AG04450 (cell line): Measurements from ENCODE around the gene HORMAD2. TPM values are rescaled to one million over a fixed set of nuclear protein-coding genes. Genes with fewer than 3 reads are reported as not detected.

ENCODE experiments used
- CTCF ChIA-PET: fragments of 300-600, 350-600 bp; formaldehyde crosslinking; extraction: SDS; loops from one replicate; lab custom pipeline; 2022; ENCODE audit warnings: antibody characterized with exemption, inconsistent platforms; lab: Charles Lee
- POLR2A ChIA-PET: fragments of 350-600 bp; formaldehyde crosslinking; extraction: SDS; loops from one replicate; lab custom pipeline; 2021; ENCODE audit warnings: antibody characterized with exemption, inconsistent platforms; lab: Yijun Ruan, JAX
- DNase-seq: peaks from one replicate; pipeline ENCODE4 v3.0.0-alpha.2; 2011; ENCODE audit warnings: low read depth, low spot score
- H3K27ac ChIP-seq: one replicate; pipeline ENCODE4 v1.5.1; 2012; ENCODE audit warnings: low read depth, low read length, control low read depth
- H3K27me3 ChIP-seq: one replicate; pipeline ENCODE4 v1.6.0; 2012; ENCODE audit warnings: low read length; ENCODE audit not compliant: control insufficient read depth, insufficient read depth
- H3K4me3 ChIP-seq: 2 replicates; pipeline ENCODE4 v1.5.1; 2011; ENCODE audit warnings: mild to moderate bottlenecking, low read depth, low read length, control low read depth
- H3K9me3 ChIP-seq: 2 replicates; pipeline ENCODE4 v1.5.1; 2012; ENCODE audit warnings: low read length; ENCODE audit not compliant: control insufficient read depth, insufficient read depth
- CTCF ChIP-seq: IDR thresholded peaks from 2 replicates; pipeline ENCODE4 v1.5.1; 2011; ENCODE audit warnings: low read depth, low read length, control low read depth, inconsistent platforms
- polyA plus RNA-seq: library from polyadenylated mRNA; depleted of rRNA; stranded (reverse); fragments of >200 nt; gene quantifications from 2 replicates; pipeline ENCODE4 v1.2.3, GENCODE V29; 2011

The HORMAD2 gene
- polyA plus RNA-seq, 1 experiment, result not detected

- CTCF ChIA-PET, result interaction anchor here (1.2 to 1.5 kb wide), 3 partner anchors 16 to 183 kb away, joined by 3 to 6 read pairs (median 3); no protein-coding TSS in a partner anchor
- POLR2A ChIA-PET, result no interaction called here
- Histone ChIP-seq H3K27me3 (no peaks in the 10 kb centered on the region), H3K4me3 (no peak overlapping the region), H3K9me3 (no peaks in the 10 kb centered on the region), H3K27ac (no peak overlapping the region)
- DNase-seq, result no peak
- no peak for TF ChIP-seq CTCF
These were observed 24.4 kb downstream of the HORMAD2 start for GRCh38 chr22:30104501-30105156.

- no peak overlapping the region for H3K4me3 ChIP-seq
- TF ChIP-seq CTCF, result no peak
- no peak for DNase-seq
- ChIA-PET POLR2A (no interaction called here), CTCF (interaction anchor here (0.6 to 1.2 kb wide), 2 partner anchors 17 to 481 kb away, joined by 3 to 11 read pairs; no protein-coding TSS in a partner anchor)
- H3K27me3 ChIP-seq, result no peaks in the 10 kb centered on the region
- no peaks in the 10 kb centered on the region for H3K9me3 ChIP-seq
- H3K27ac ChIP-seq, result no peak overlapping the region
These were observed 25.2 kb downstream of the HORMAD2 start for GRCh38 chr22:30105483-30105882.

- Histone ChIP-seq H3K9me3 (no peaks in the 10 kb centered on the region), H3K27ac (no peak overlapping the region), H3K4me3 (no peak overlapping the region), H3K27me3 (no peaks in the 10 kb centered on the region)
- CTCF ChIA-PET, result interaction anchor here (1.0 kb wide), 1 partner anchor 274 kb away, joined by 3 read pairs; the partner anchor contains the start of gene RNF215
- DNase-seq, result no peak
- POLR2A ChIA-PET, result interaction anchor here (1.4 kb wide), 1 partner anchor 83 kb away, joined by 6 read pairs; no protein-coding TSS in a partner anchor
- TF ChIP-seq CTCF, result no peak
These were observed 33.2 kb downstream of the HORMAD2 start for GRCh38 chr22:30113494-30113893.

GRCh38 chr22:30114361-30114760 is 34.1 kb downstream of the HORMAD2 start:
- TF ChIP-seq CTCF, result no peak
- Histone ChIP-seq H3K27ac (no peak overlapping the region), H3K4me3 (no peak overlapping the region), H3K27me3 (no peaks in the 10 kb centered on the region), H3K9me3 (no peaks in the 10 kb centered on the region)
- DNase-seq, result peak; percentile 10
- ChIA-PET CTCF (interaction anchor here (1.0 kb wide), 1 partner anchor 273 kb away, joined by 3 read pairs; the partner anchor contains the start of gene RNF215), POLR2A (interaction anchor here (1.0 to 1.4 kb wide), 3 partner anchors 82 to 137 kb away, joined by 3 to 6 read pairs (median 3); no protein-coding TSS in a partner anchor)

- DNase-seq, result no peak
- no peak overlapping the region for H3K4me3 ChIP-seq
- no peak for TF ChIP-seq CTCF
- no peak overlapping the region for H3K27ac ChIP-seq
- POLR2A ChIA-PET, result interaction anchor here (1.1 kb wide), 1 partner anchor 140 kb away, joined by 3 read pairs; no protein-coding TSS in a partner anchor
- no peaks in the 10 kb centered on the region for H3K27me3 ChIP-seq
- CTCF ChIA-PET, result interaction anchor here (1.3 kb wide), 1 partner anchor 8 kb away, joined by 4 read pairs; no protein-coding TSS in a partner anchor
- H3K9me3 ChIP-seq, result no peaks in the 10 kb centered on the region
These were observed 35.4 kb downstream of the HORMAD2 start for GRCh38 chr22:30115705-30116104.
